Motor neuron (in vitro differentiated cells): ENCODE measurements around the gene ARFIP1. TPM values are rescaled to one million over a fixed set of nuclear protein-coding genes. Genes with fewer than 3 reads are reported as not detected.

ENCODE experiments used
- ATAC-seq, 8 experiments: fragments of 200-7000 bp; cut with Tn5 transposase; replicated peaks in 6 of 8; 2 replicates each; pipeline ENCODE4 v1.8.0; 2021; ENCODE audit warnings: mild to moderate bottlenecking in 8 of 8, moderate library complexity in 8 of 8
- H3K27ac ChIP-seq, 2 donors: fragments of 250-450 bp; sonication (Bioruptor Pico); 2 replicates each; pipeline ENCODE4 v1.9.0; 2021; ENCODE audit warnings: antibody characterized with exemption in 2 of 2, mild to moderate bottlenecking in 2 of 2, moderate library complexity in 1 of 2
- H3K4me1 ChIP-seq, 2 donors: fragments of 250-450 bp; sonication (Bioruptor Pico); replicated peaks in 1 of 2; 2 replicates each; pipeline ENCODE4 v1.6.1; 2021; ENCODE audit warnings: antibody characterized with exemption in 2 of 2, mild to moderate bottlenecking in 2 of 2, moderate library complexity in 1 of 2
- H3K4me3 ChIP-seq, 5 donors: fragments of 250-450 bp; sonication (Bioruptor Pico); 2 replicates each; pipeline ENCODE4 v1.9.0; 2021; ENCODE audit warnings: antibody characterized with exemption in 5 of 5, mild to moderate bottlenecking in 5 of 5, moderate library complexity in 4 of 5
- WGBS, 10 experiments: fragments of 450-650 bp; shearing (Covaris generic); methylation state at CpG; one replicate each; pipeline ENCODE4 v1.0.0; 2022; 5-methylcytosine and 5-hydroxymethylcytosine counted together
- in situ Hi-C, 9 experiments: fragments of 400-800 bp; cut with MboI; loops; one replicate each; pipeline ENCODE4 v1.15.0; 2021; ENCODE audit warnings: low sequenced_read_pairs in 9 of 9, low pct_unique_long_range_greater_than_20kb in 2 of 9; ENCODE audit not compliant: unreplicated experiment in 9 of 9
- total RNA-seq, 8 experiments: library from RNA; unstranded; fragments of 300-600 nt; gene quantifications; 2 replicates each; pipeline versions ENCODE4 v1.2.3 to v1.2.4, GENCODE V29; 2022

Gene ARFIP1
- total RNA-seq, 8 experiments from 2014 or later, result 20.6 to 41.9 (median 29.7) TPM

- Histone ChIP-seq H3K4me3 (no peak overlapping the region), H3K27ac (no peak overlapping the region), H3K4me1 (no peaks in the 10 kb centered on the region)
- in situ Hi-C loops, result no loop called here
- WGBS, 10 experiments, result 78 to 100% (median 94%) methylated on average over 1 of the region's 1 CpG; no CpG with 5 or more reads in 6 of the 10 experiments
- no peak for ATAC-seq
Observed at GRCh38 chr4:152803541-152803940, 23.8 kb downstream of the ARFIP1 start.

- ATAC-seq, result no peak
- 80 to 100% (median 100%) methylated on average over 1 to 2 of the region's 2 CpGs; no CpG with 5 or more reads in 3 of the 10 experiments for WGBS, 10 experiments
- in situ Hi-C loops, result no loop called here
- H3K4me3 ChIP-seq, result no peak overlapping the region
- no peaks in the 10 kb centered on the region for H3K4me1 ChIP-seq
- no peak overlapping the region for H3K27ac ChIP-seq
Observed at GRCh38 chr4:152805071-152805650, 25.4 kb downstream of the ARFIP1 start.

DNA sequence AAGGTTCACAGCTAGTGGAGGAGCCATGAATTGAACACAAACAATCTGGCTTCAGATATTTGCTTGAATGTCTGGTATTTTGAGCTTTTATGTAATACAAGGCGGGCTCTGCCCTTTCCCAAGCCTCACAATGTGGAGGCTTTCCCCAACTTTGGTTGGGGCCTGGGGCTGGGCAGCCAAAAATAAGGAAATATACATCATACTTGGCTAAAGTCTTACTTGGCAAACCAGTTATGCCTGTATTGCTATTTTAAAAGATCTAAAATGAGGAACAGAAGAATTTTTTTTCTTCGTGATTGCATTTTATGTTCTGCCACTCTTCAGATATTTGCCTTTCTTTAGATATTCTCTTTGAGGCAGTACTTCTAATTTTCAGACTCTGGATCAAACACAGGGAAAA lies 26.1 kb downstream of the ARFIP1 start:
- 78 to 100% (median 88%) methylated on average over 1 to 2 of the region's 2 CpGs; no CpG with 5 or more reads in 3 of the 10 experiments for WGBS, 10 experiments
- no peak overlapping the region for H3K4me3 ChIP-seq
- no peak overlapping the region for H3K27ac ChIP-seq
- no peaks in the 10 kb centered on the region for H3K4me1 ChIP-seq
- in situ Hi-C loops, result no loop called here
- ATAC-seq, result no peak

- 62 to 100% (median 94%) methylated on average over 1 to 3 of the region's 3 CpGs; no CpG with 5 or more reads in 1 of the 10 experiments for WGBS, 10 experiments
- ATAC-seq, result no peak
- in situ Hi-C loops, result no loop called here
- no peak overlapping the region for H3K4me3 ChIP-seq
- H3K4me1 ChIP-seq, result no peaks in the 10 kb centered on the region
- no peak overlapping the region for H3K27ac ChIP-seq
Observed at GRCh38 chr4:152806501-152807125, 26.9 kb downstream of the ARFIP1 start.

DNA sequence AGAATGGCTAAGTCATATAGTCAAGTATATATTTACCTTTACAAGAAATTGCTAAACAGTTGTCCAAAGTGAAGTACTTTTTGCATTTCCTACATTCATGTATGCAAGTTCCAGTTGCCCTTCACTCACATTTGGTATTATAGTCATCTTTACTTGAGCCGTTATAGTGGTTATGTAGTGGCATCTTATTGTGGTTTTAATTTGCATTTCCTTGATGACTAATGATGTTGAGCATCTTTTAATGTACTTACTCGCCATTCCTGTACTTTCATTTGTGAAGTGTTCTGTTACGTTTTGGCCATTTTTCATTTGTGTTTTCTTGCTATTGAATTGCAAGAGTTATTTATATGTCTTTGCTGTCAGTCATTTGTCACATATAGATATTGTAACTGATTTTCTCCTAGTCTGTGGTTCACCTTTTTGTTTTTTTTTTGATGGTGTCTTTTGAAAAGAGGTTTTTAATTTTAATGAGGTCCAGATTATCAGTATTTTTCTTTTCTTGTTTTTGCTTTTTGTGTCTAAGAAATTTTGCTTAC lies 27.6 kb downstream of the ARFIP1 start:
- Histone ChIP-seq H3K27ac (no peak overlapping the region), H3K4me1 (no peaks in the 10 kb centered on the region), H3K4me3 (no peak overlapping the region)
- in situ Hi-C loops, result no loop called here
- 0 to 100% (median 89%) methylated on average over 1 to 3 of the region's 3 CpGs for WGBS, 10 experiments
- ATAC-seq, result peak in 2 of 8 experiments; percentile 75 to 84

DNA sequence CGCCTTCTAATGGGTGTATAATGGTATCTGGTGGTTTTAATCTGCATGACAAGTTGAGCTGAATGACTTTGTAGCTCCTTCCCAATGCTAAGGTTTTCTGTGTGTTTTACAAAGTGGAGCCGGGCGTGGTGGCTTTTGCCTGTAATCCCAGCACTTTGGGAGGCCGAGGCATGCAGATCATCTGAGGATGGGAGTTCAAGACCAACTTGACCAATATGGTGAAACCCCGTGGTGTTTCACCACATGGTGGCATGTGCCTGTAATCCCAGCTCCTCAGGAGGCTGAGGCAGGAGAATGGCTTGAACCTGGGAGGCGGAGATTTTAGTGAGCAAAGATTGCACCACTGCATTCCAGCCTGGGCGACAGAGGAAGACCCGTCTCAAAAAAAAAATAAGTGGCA lies 28.9 kb downstream of the ARFIP1 start:
- ATAC-seq, result no peak
- no peak overlapping the region for H3K4me3 ChIP-seq
- no peak overlapping the region for H3K27ac ChIP-seq
- 77 to 100% (median 96%) methylated on average over 1 to 7 of the region's 8 CpGs; no CpG with 5 or more reads in 3 of the 10 experiments for WGBS, 10 experiments
- no peaks in the 10 kb centered on the region for H3K4me1 ChIP-seq
- in situ Hi-C loops, result no loop called here

DNA sequence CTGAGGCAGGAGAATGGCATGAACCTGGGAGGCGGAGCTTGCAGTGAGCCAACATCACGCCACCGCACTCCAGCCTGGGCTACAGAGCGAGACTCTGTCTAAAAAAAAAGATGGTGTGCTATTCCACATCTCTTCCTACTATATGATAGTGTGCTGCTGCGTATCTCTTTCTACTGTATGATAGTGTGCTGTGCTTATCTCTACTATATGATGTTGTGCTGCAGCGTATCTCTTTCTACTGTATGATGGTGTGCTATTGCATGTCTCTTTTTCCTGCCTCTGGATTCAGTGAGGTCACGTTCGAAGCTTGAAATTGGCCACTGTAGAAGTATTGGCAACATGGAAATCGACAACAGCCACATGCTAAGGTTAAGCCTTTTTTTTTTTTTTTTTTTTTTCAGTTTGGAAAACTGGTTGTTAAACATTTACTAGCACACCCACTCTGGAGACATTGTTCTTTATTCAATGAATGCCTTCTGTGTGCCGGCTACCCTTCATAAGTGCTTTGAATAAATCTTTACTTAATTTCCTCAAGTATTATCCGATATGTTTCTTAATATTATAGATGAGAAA lies 31.0 kb downstream of the ARFIP1 start:
- ATAC-seq, result no peak
- Histone ChIP-seq H3K27ac (no peak overlapping the region), H3K4me1 (no peaks in the 10 kb centered on the region), H3K4me3 (no peak overlapping the region)
- 58 to 100% (median 75%) methylated on average over 1 to 11 of the region's 11 CpGs for WGBS, 10 experiments
- in situ Hi-C loops, result no loop called here

DNA sequence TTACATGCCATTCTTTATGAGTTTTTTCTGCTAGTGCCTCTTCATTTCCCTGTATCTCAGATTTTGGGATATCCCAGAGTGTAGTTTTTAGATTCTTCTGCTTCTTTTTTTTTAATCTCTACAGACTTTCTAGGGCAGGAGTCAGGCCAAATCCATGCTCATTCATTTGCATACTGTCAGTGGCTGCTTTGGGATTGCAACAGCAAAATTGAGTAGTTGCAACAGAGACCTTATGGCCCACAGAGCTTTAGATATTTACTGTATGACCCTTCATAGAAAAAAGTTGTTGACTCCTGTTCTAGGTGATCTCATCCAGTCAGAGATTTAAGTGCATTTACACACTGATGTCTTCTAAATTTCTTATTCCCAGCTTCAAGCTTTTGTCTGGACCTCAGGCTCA lies 35.3 kb downstream of the ARFIP1 start:
- no peaks in the 10 kb centered on the region for H3K4me1 ChIP-seq
- H3K4me3 ChIP-seq, result no peak overlapping the region
- in situ Hi-C loops, result no loop called here
- H3K27ac ChIP-seq, result no peak overlapping the region
- peak in 2 of 8 experiments; percentile 75 to 81 for ATAC-seq

GRCh38 chr4:152817331-152817730 lies 37.6 kb downstream of the ARFIP1 start:
- in situ Hi-C loops, result no loop called here
- Histone ChIP-seq H3K27ac (no peak overlapping the region), H3K4me1 (no peaks in the 10 kb centered on the region), H3K4me3 (no peak overlapping the region)
- ATAC-seq, result no peak

- in situ Hi-C loops, result no loop called here
- ATAC-seq, result no peak
- Histone ChIP-seq H3K27ac (no peak overlapping the region), H3K4me3 (no peak overlapping the region), H3K4me1 (no peaks in the 10 kb centered on the region)
- 71 to 100% (median 100%) methylated on average over 1 to 4 of the region's 7 CpGs; no CpG with 5 or more reads in 5 of the 10 experiments for WGBS, 10 experiments
Observed at GRCh38 chr4:152819026-152819645, 39.4 kb downstream of the ARFIP1 start.

- 57 to 100% (median 100%) methylated on average over 1 to 2 of the region's 2 CpGs; no CpG with 5 or more reads in 2 of the 10 experiments for WGBS, 10 experiments
- no peak for ATAC-seq
- Histone ChIP-seq H3K27ac (no peak overlapping the region), H3K4me1 (no peaks in the 10 kb centered on the region), H3K4me3 (no peak overlapping the region)
- in situ Hi-C loops, result no loop called here
Observed at GRCh38 chr4:152820073-152820472, 40.3 kb downstream of the ARFIP1 start.

GRCh38 chr4:152822323-152822722 lies 42.6 kb downstream of the ARFIP1 start:
- in situ Hi-C loops, result no loop called here
- no peak overlapping the region for H3K4me3 ChIP-seq
- H3K4me1 ChIP-seq, result no peaks in the 10 kb centered on the region
- no peak overlapping the region for H3K27ac ChIP-seq
- ATAC-seq, result no peak
- 75 to 100% (median 100%) methylated on average over 1 of the region's 1 CpG; no CpG with 5 or more reads in 2 of the 10 experiments for WGBS, 10 experiments

GRCh38 chr4:152824561-152824960 lies 44.8 kb downstream of the ARFIP1 start:
- no peak overlapping the region for H3K27ac ChIP-seq
- ATAC-seq, result no peak
- WGBS, 10 experiments, result 80 to 100% (median 100%) methylated on average over 1 to 2 of the region's 2 CpGs; no CpG with 5 or more reads in 1 of the 10 experiments

More at GRCh38 chr4:152824561-152824960, 44.8 kb downstream of the ARFIP1 start:
- no peak overlapping the region for H3K4me3 ChIP-seq
- no peaks in the 10 kb centered on the region for H3K4me1 ChIP-seq
- in situ Hi-C loops, result no loop called here
